Activated naive CD4-positive, alpha-beta T cell treated with anti-CD3 and anti-CD28 coated beads, Interleukin-2, amount 50 U/mL, for 72 hours (primary cell): ENCODE data around the gene RSAD1. TPM values are rescaled to one million over a fixed set of nuclear protein-coding genes. Genes with fewer than 3 reads are reported as not detected.

Experiments
- ATAC-seq, 2 donors: fragments of 150-1000 bp; cut with Tn5 transposase; 2 replicates each; pipeline ENCODE4 v1.10.0; 2021; ENCODE audit warnings: mild to moderate bottlenecking in 2 of 2, moderate library complexity in 2 of 2
- DNase-seq, 2 donors: peaks; one replicate each; pipeline ENCODE4 v3.0.0; 2021 to 2022; ENCODE audit warnings: low spot score in 2 of 2
- H3K27ac Mint-ChIP-seq, 2 donors: one replicate each; pipeline ENCODE4 v1.8.0; 2022; ENCODE audit warnings: mild to moderate bottlenecking in 2 of 2, mixed read lengths in 2 of 2
- H3K36me3 Mint-ChIP-seq, 2 donors: one replicate each; pipeline ENCODE4 v1.8.0; 2022; ENCODE audit warnings: mixed read lengths in 2 of 2
- H3K9me3 Mint-ChIP-seq, 2 donors: one replicate each; pipeline ENCODE4 v1.8.0; 2022; ENCODE audit warnings: mixed read lengths in 2 of 2
- total RNA-seq, 2 donors: library from RNA; stranded (reverse); gene quantifications; one replicate each; pipeline ENCODE4 v1.2.3, GENCODE V29; 2022

The RSAD1 gene
- total RNA-seq, 2 donors from 2014 or later: 24.4 to 51.0 TPM

- H3K9me3 Mint-ChIP-seq: no peaks in the 10 kb centered on the region
- ATAC-seq (no peak), DNase-seq (no peak)
- no peaks in the 10 kb centered on the region for H3K36me3 Mint-ChIP-seq
- peak overlapping the region in 1 of 2 donors; percentile 67 for H3K27ac Mint-ChIP-seq
Observed at GRCh38 chr17:50518384-50519023, 39.8 kb downstream of the RSAD1 start.

- H3K27ac Mint-ChIP-seq: no peak overlapping the region
- no peaks in the 10 kb centered on the region for H3K36me3 Mint-ChIP-seq
- ATAC-seq: no peak
- no peak for DNase-seq
- no peaks in the 10 kb centered on the region for H3K9me3 Mint-ChIP-seq
Observed at GRCh38 chr17:50519141-50519834, 40.6 kb downstream of the RSAD1 start.

GRCh38 chr17:50520483-50520882, 41.8 kb downstream of the RSAD1 start:
- ATAC-seq: no peak
- Mint-ChIP-seq H3K36me3 (no peaks in the 10 kb centered on the region), H3K9me3 (no peaks in the 10 kb centered on the region), H3K27ac (no peak overlapping the region)
- no peak for DNase-seq

GRCh38 chr17:50521514-50521913, 42.9 kb downstream of the RSAD1 start:
- Mint-ChIP-seq H3K27ac (no peak overlapping the region), H3K9me3 (no peaks in the 10 kb centered on the region)
- ATAC-seq: no peak

GRCh38 chr17:50522766-50523165, 44.1 kb downstream of the RSAD1 start:
- H3K9me3 Mint-ChIP-seq: no peaks in the 10 kb centered on the region
- H3K36me3 Mint-ChIP-seq: no peaks in the 10 kb centered on the region
- H3K27ac Mint-ChIP-seq: no peak overlapping the region
- ATAC-seq (no peak), DNase-seq (no peak)

More at GRCh38 chr17:50521514-50521913, 42.9 kb downstream of the RSAD1 start:
- H3K36me3 Mint-ChIP-seq: no peaks in the 10 kb centered on the region
- DNase-seq: no peak

GRCh38 chr17:50523208-50523607, 44.5 kb downstream of the RSAD1 start:
- H3K27ac Mint-ChIP-seq: no peak overlapping the region
- no peak for DNase-seq
- no peak for ATAC-seq
- H3K36me3 Mint-ChIP-seq: no peaks in the 10 kb centered on the region
- H3K9me3 Mint-ChIP-seq: no peaks in the 10 kb centered on the region

GRCh38 chr17:50524838-50525237, 46.2 kb downstream of the RSAD1 start:
- no peaks in the 10 kb centered on the region for H3K36me3 Mint-ChIP-seq
- no peak for ATAC-seq
- H3K27ac Mint-ChIP-seq: no peak overlapping the region
- no peaks in the 10 kb centered on the region for H3K9me3 Mint-ChIP-seq
- no peak for DNase-seq

- DNase-seq (no peak), ATAC-seq (no peak)
- Mint-ChIP-seq H3K9me3 (no peaks in the 10 kb centered on the region), H3K27ac (no peak overlapping the region), H3K36me3 (no peaks in the 10 kb centered on the region)
Observed at GRCh38 chr17:50527155-50527762, 48.6 kb downstream of the RSAD1 start.

GRCh38 chr17:50527949-50528474, 49.4 kb downstream of the RSAD1 start:
- no peaks in the 10 kb centered on the region for H3K9me3 Mint-ChIP-seq
- DNase-seq (no peak), ATAC-seq (no peak)
- no peak overlapping the region for H3K27ac Mint-ChIP-seq
- H3K36me3 Mint-ChIP-seq: no peaks in the 10 kb centered on the region

- no peak overlapping the region for H3K27ac Mint-ChIP-seq
- ATAC-seq: no peak
- no peaks in the 10 kb centered on the region for H3K9me3 Mint-ChIP-seq
- DNase-seq: no peak
- H3K36me3 Mint-ChIP-seq: no peaks in the 10 kb centered on the region
Observed at GRCh38 chr17:50529849-50530248, 51.2 kb downstream of the RSAD1 start.

- H3K27ac Mint-ChIP-seq: no peak overlapping the region
- no peaks in the 10 kb centered on the region for H3K36me3 Mint-ChIP-seq
- H3K9me3 Mint-ChIP-seq: no peaks in the 10 kb centered on the region
- DNase-seq (no peak), ATAC-seq (no peak)
Observed at GRCh38 chr17:50531428-50532025, 52.9 kb downstream of the RSAD1 start.

- ATAC-seq (no peak), DNase-seq (no peak)
- H3K9me3 Mint-ChIP-seq: no peaks in the 10 kb centered on the region
- no peaks in the 10 kb centered on the region for H3K36me3 Mint-ChIP-seq
- no peak within 1 kb of the TSS for H3K27ac Mint-ChIP-seq
Observed at GRCh38 chr17:50532452-50533024, 53.9 kb downstream of the RSAD1 start, which contains the start of gene EPN3. Gene EPN3 (plus strand): TSS chr17:50532735. CDS start chr17:50536557, 3,822 bp downstream.

- H3K36me3 Mint-ChIP-seq: no peaks in the 10 kb centered on the region
- no peak for ATAC-seq
- H3K27ac Mint-ChIP-seq: no peak overlapping the region
- DNase-seq: no peak
- no peaks in the 10 kb centered on the region for H3K9me3 Mint-ChIP-seq
Observed at GRCh38 chr17:50533185-50533584, 54.5 kb downstream of the RSAD1 start.

- ATAC-seq: peak in 1 of 2 donors; percentile 27
- H3K27ac Mint-ChIP-seq: no peak overlapping the region
Observed at GRCh38 chr17:50533720-50534148, 55.1 kb downstream of the RSAD1 start.

GRCh38 chr17:50534222-50534978, 55.7 kb downstream of the RSAD1 start:
- no peaks in the 10 kb centered on the region for H3K36me3 Mint-ChIP-seq
- DNase-seq (no peak), ATAC-seq (peak; percentile 42 to 75)
- no peak overlapping the region for H3K27ac Mint-ChIP-seq
- no peaks in the 10 kb centered on the region for H3K9me3 Mint-ChIP-seq

More at GRCh38 chr17:50533720-50534148, 55.1 kb downstream of the RSAD1 start:
- no peaks in the 10 kb centered on the region for H3K36me3 Mint-ChIP-seq
- no peaks in the 10 kb centered on the region for H3K9me3 Mint-ChIP-seq
- DNase-seq: no peak

- no peak for DNase-seq
- Mint-ChIP-seq H3K36me3 (no peaks in the 10 kb centered on the region), H3K9me3 (no peaks in the 10 kb centered on the region), H3K27ac (no peak overlapping the region)
- ATAC-seq: no peak
Observed at GRCh38 chr17:50534979-50535326, 56.3 kb downstream of the RSAD1 start.
